ENCODE results near the gene GPR17. TPM values are rescaled to one million over a fixed set of nuclear protein-coding genes. Genes with fewer than 3 reads are reported as not detected.

The GPR17 gene
- total RNA-seq, 1 donor from 2014 or later = 6.4 TPM

DNA sequence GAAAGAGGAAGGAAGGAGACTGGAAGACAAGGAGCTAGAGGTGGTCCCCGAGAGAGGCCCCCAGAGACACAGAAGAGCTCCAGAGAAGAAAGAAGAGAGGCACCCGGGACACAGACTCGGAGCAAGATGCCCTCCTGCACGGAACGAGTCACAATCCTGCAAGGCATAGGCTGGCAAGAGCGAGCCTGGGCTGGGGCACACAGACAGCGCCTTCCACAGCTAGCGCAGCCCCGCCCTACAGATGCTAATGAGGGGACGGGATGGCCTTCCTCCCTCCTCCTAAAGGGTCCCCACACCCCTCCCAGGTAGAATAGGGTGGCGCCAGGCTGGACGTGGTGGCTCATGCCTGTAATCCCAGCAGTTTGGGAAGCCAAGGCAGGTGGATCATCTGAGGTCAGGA is 19.8 kb upstream of the GPR17 start:
- Mint-ChIP-seq H3K27me3 (ENCODE audit: low read depth) (no peaks in the 10 kb centered on the region), H3K36me3 (ENCODE audit: low read depth) (no peaks in the 10 kb centered on the region), H3K27ac (ENCODE audit: unreplicated experiment) (peak overlapping the region; percentile 15), H3K4me1 (no peaks in the 10 kb centered on the region), H3K4me3 (no peak overlapping the region), H3K9me3 (no peaks in the 10 kb centered on the region)
- DNase-seq (ENCODE audit: low read depth, low spot score) = no peak
- TF ChIP-seq, protein P1, sequence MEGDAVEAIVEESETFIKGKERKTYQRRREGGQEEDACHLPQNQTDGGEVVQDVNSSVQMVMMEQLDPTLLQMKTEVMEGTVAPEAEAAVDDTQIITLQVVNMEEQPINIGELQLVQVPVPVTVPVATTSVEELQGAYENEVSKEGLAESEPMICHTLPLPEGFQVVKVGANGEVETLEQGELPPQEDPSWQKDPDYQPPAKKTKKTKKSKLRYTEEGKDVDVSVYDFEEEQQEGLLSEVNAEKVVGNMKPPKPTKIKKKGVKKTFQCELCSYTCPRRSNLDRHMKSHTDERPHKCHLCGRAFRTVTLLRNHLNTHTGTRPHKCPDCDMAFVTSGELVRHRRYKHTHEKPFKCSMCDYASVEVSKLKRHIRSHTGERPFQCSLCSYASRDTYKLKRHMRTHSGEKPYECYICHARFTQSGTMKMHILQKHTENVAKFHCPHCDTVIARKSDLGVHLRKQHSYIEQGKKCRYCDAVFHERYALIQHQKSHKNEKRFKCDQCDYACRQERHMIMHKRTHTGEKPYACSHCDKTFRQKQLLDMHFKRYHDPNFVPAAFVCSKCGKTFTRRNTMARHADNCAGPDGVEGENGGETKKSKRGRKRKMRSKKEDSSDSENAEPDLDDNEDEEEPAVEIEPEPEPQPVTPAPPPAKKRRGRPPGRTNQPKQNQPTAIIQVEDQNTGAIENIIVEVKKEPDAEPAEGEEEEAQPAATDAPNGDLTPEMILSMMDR (conservative IDR thresholded peaks at IDR 0.05) = no peak

DNA sequence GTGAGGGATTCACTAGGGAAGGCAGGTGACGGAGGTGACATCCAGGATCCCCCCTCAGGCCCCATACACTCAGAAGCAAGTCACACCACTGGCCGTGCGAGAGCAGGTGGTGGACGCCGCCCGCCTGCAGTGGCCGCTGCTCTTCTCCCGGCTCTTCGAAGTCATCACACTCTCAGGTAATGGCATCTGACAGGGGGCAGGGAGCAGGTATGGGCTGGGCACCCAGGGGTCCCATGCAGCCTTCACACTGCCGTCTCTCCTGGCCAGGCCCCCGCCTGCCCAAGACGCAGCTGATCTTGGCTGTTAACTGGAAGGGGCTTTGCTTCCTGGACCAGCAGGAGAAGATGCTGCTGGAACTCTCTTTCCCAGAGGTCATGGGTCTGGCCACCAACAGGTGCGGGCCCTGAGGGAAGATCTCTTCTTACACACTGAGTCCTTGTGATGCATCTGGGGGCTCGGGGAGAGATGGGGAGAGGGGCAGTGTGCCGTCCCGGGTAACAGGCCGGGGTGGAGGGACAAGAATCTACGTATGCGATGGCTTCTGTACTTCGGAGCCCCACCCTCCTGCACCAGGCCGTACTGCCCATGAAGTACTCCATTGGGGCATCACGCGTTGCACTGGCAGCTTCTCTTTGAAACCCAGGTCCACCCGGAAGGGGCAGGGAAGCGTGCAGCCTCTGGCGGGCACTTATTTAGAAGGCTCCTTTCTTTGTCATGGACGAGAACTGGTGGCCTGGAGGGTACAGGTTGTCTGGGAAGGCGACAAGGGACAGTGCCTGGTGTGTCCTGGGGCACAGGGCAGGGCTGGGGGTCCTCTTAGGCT is 18.8 kb upstream of the GPR17 start:
- TF ChIP-seq, protein P1 (conservative IDR thresholded peaks at IDR 0.05) = no peak
- DNase-seq (ENCODE audit: low read depth, low spot score) = no peak
- Mint-ChIP-seq H3K36me3 (ENCODE audit: low read depth) (no peaks in the 10 kb centered on the region), H3K9me3 (no peaks in the 10 kb centered on the region), H3K27me3 (ENCODE audit: low read depth) (no peaks in the 10 kb centered on the region), H3K4me1 (no peaks in the 10 kb centered on the region), H3K27ac (ENCODE audit: unreplicated experiment) (no peak overlapping the region), H3K4me3 (no peak overlapping the region)

DNA sequence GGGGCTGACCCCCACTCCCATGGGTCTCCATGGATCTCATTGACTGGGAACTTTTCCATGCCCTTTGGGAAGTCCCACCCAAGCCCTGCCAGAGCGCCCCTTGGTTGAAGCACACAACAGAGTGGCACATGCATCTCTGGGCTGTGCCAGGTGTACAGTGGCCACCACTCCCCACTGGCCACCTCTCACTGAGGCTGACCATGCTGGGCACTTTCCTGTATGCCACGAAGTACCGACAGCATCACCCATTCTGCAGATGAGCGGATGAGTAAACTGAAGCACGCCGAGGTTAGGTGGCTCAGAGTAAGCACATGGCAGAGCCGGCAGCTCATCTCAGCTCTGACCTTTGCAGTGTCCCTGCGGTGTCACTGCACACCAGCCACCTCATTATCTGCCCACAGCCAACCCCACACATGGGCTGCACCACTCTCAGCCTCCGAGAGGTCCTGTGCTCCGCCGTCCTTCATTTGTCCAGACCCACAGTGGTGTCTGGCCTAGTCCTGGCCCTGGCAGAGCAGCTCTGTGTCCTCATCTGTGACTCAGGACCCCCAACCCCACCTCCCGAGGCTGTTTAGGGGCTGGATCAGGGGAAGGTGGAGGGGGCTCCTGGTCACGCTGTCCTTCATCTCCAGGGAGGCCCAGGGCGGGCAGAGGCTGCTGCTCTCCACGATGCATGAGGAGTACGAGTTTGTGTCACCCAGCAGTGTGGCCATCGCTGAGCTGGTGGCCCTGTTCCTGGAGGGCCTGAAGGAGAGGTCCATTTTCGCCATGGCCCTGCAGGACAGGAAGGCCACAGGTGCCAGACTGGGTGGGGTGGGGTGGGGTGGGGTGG is 18.0 kb upstream of the GPR17 start:
- no peak overlapping the region for H3K27ac Mint-ChIP-seq (ENCODE audit: unreplicated experiment)
- H3K9me3 Mint-ChIP-seq = no peaks in the 10 kb centered on the region
- TF ChIP-seq, protein P1 (conservative IDR thresholded peaks at IDR 0.05) = no peak
- no peak for DNase-seq (ENCODE audit: low read depth, low spot score)
- no peaks in the 10 kb centered on the region for H3K27me3 Mint-ChIP-seq (ENCODE audit: low read depth)
- H3K4me3 Mint-ChIP-seq = no peak overlapping the region
- H3K4me1 Mint-ChIP-seq = no peaks in the 10 kb centered on the region
- no peaks in the 10 kb centered on the region for H3K36me3 Mint-ChIP-seq (ENCODE audit: low read depth)

- no peak for DNase-seq (ENCODE audit: low read depth, low spot score)
- H3K4me3 Mint-ChIP-seq = no peak overlapping the region
- H3K4me1 Mint-ChIP-seq = peaks cover 5% of the 10 kb centered on the region
- peak overlapping the region; percentile 81 for H3K27ac Mint-ChIP-seq (ENCODE audit: unreplicated experiment)
- TF ChIP-seq, protein P1 (conservative IDR thresholded peaks at IDR 0.05) = no peak
- no peaks in the 10 kb centered on the region for H3K27me3 Mint-ChIP-seq (ENCODE audit: low read depth)
- H3K9me3 Mint-ChIP-seq = no peaks in the 10 kb centered on the region
- no peaks in the 10 kb centered on the region for H3K36me3 Mint-ChIP-seq (ENCODE audit: low read depth)
Observed at GRCh38 chr2:127628767-127629614, 17.0 kb upstream of the GPR17 start.

DNA sequence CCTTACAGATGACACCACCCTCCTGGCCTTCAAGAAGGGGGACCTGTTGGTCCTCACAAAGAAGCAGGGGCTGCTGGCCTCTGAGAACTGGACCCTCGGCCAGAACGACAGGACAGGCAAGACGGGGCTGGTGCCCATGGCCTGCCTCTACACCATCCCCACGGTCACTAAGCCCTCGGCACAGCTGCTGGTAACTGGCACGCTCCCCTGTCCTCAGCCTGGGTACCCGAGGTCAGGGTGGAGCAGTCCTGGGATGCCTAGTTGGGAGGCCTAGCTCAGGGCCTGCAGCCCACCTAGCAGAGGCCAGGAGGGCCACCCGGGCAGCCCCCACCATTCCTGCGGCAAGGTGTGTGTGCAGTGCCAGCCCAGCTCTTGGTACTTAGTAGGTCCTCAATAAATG is 16.3 kb upstream of the GPR17 start:
- TF ChIP-seq, protein P1 (conservative IDR thresholded peaks at IDR 0.05) = no peak
- H3K4me1 Mint-ChIP-seq = peaks cover 5% of the 10 kb centered on the region
- no peaks in the 10 kb centered on the region for H3K27me3 Mint-ChIP-seq (ENCODE audit: low read depth)
- no peak overlapping the region for H3K27ac Mint-ChIP-seq (ENCODE audit: unreplicated experiment)
- H3K36me3 Mint-ChIP-seq (ENCODE audit: low read depth) = no peaks in the 10 kb centered on the region
- H3K4me3 Mint-ChIP-seq = no peak overlapping the region
- no peaks in the 10 kb centered on the region for H3K9me3 Mint-ChIP-seq
- DNase-seq (ENCODE audit: low read depth, low spot score) = no peak
